IMR-90 (cell line): ENCODE data around the gene DENND6B. TPM values are rescaled to one million over a fixed set of nuclear protein-coding genes. Genes with fewer than 3 reads are reported as not detected.

Experiments used
- ATAC-seq: fragments of 200-7000 bp; cut with Tn5 transposase; 2 replicates; pipeline ENCODE4 v1.9.1; 2020; ENCODE audit warnings: low read depth, mild to moderate bottlenecking, moderate library complexity
- BruUV-seq: library from RNA; stranded (reverse); fragments of 400-500 nt; replicated peaks from 2 replicates; lab custom pipeline; 2021; lab: Mats Ljungman, UMichigan
- CTCF ChIA-PET: fragments of 300-600 bp; formaldehyde crosslinking; extraction: SDS; loops from one replicate; lab custom pipeline; 2021; ENCODE audit warnings: antibody characterized with exemption; lab: Yijun Ruan, JAX
- POLR2A ChIA-PET: fragments of 300-600 bp; sonication (Branson Sonifier 250); formaldehyde crosslinking; loops from one replicate; lab custom pipeline; 2022; ENCODE audit warnings: antibody characterized with exemption; ENCODE audit not compliant: unreplicated experiment; lab: Charles Lee
- DNase-seq: peaks from one replicate; pipeline ENCODE4 v3.0.0; 2013
- H2AFZ ChIP-seq: replicated peaks from 2 replicates; pipeline ENCODE3; 2013; ENCODE audit warnings: low read length, mild to moderate bottlenecking; ENCODE audit not compliant: poor library complexity
- H2AK5ac ChIP-seq: 2 replicates; pipeline ENCODE4 v1.6.1; 2013; ENCODE audit warnings: low read depth, low read length, inconsistent platforms
- H2AK9ac ChIP-seq: replicated peaks from 2 replicates; pipeline ENCODE3; 2013; ENCODE audit warnings: mild to moderate bottlenecking, low read depth, low read length, moderate library complexity; ENCODE audit not compliant: poor library complexity
- H2BK120ac ChIP-seq: 2 replicates; pipeline ENCODE4 v1.6.1; 2013; ENCODE audit warnings: low read depth, low read length, inconsistent platforms
- H2BK15ac ChIP-seq: 3 replicates; pipeline ENCODE4 v1.6.1; 2013; ENCODE audit warnings: low read depth, low read length, inconsistent platforms
- H2BK20ac ChIP-seq: 2 replicates; pipeline ENCODE4 v1.6.1; 2013; ENCODE audit warnings: low read depth, mild to moderate bottlenecking, inconsistent platforms, low read length, moderate library complexity
- H2BK5ac ChIP-seq: 2 replicates; pipeline ENCODE4 v1.6.1; 2013; ENCODE audit warnings: mild to moderate bottlenecking, low read depth, low read length, inconsistent platforms; ENCODE audit not compliant: poor library complexity, severe bottlenecking
- H3K14ac ChIP-seq: replicated peaks from 2 replicates; pipeline ENCODE4 v1.6.1; 2013; ENCODE audit warnings: low read depth, low read length, inconsistent platforms
- H3K18ac ChIP-seq: 2 replicates; pipeline ENCODE4 v1.6.1; 2013; ENCODE audit warnings: low read depth, low read length, control low read depth
- H3K23ac ChIP-seq: 2 replicates; pipeline ENCODE4 v1.6.1; 2013; ENCODE audit warnings: low read depth, low read length, inconsistent platforms
- H3K27ac ChIP-seq: 2 replicates; pipeline ENCODE4 v1.5.1; 2013; ENCODE audit warnings: mild to moderate bottlenecking, control low read depth, low read length; ENCODE audit not compliant: insufficient read depth
- H3K27me3 ChIP-seq: 2 replicates; pipeline ENCODE4 v1.6.1; 2013; ENCODE audit warnings: low read length; ENCODE audit not compliant: control insufficient read depth, insufficient read depth
- H3K36me3 ChIP-seq: 2 replicates; pipeline ENCODE4 v1.6.1; 2013; ENCODE audit warnings: low read length, mixed read lengths; ENCODE audit not compliant: control insufficient read depth, insufficient read depth
- H3K4ac ChIP-seq: 2 replicates; pipeline ENCODE4 v1.6.1; 2013; ENCODE audit warnings: low read depth, low read length, inconsistent platforms
- H3K4me1 ChIP-seq: 2 replicates; pipeline ENCODE4 v1.6.1; 2013; ENCODE audit warnings: low read length, mixed read lengths; ENCODE audit not compliant: control insufficient read depth, insufficient read depth
- H3K4me2 ChIP-seq: 2 replicates; pipeline ENCODE4 v1.6.1; 2013; ENCODE audit warnings: low read depth, mild to moderate bottlenecking, control low read depth, low read length, moderate library complexity
- H3K4me3 ChIP-seq: 2 replicates; pipeline ENCODE4 v1.5.1; 2013; ENCODE audit warnings: low read depth, mild to moderate bottlenecking, control low read depth, low read length, moderate library complexity; ENCODE audit not compliant: insufficient read depth
- H3K56ac ChIP-seq: 2 replicates; pipeline ENCODE4 v1.6.1; 2013; ENCODE audit warnings: low read length, inconsistent platforms; ENCODE audit not compliant: insufficient read depth; ENCODE audit errors: extremely low read depth
- H3K79me1 ChIP-seq, 2 experiments: 2 replicates each; pipeline ENCODE4 v1.6.1; 2013; ENCODE audit warnings: low read length in 2 of 2, inconsistent platforms in 1 of 2, low read depth in 1 of 2
- H3K9ac ChIP-seq: 2 replicates; pipeline ENCODE4 v1.6.1; 2013; ENCODE audit warnings: low read depth, low read length, control low read depth
- H3K9me1 ChIP-seq: 2 replicates; pipeline ENCODE4 v1.6.1; 2013; ENCODE audit warnings: low read length, inconsistent platforms; ENCODE audit not compliant: insufficient read depth
- H3K9me3 ChIP-seq: 2 replicates; pipeline ENCODE4 v1.6.1; 2013; ENCODE audit warnings: low read length; ENCODE audit not compliant: control insufficient read depth, insufficient read depth
- H4K20me1 ChIP-seq: 2 replicates; pipeline ENCODE4 v1.6.1; 2013; ENCODE audit warnings: low read length, inconsistent platforms; ENCODE audit not compliant: insufficient read depth
- H4K5ac ChIP-seq: 2 replicates; pipeline ENCODE4 v1.6.1; 2013; ENCODE audit warnings: mild to moderate bottlenecking, low read depth, low read length, control low read depth
- H4K8ac ChIP-seq, 2 experiments: 2 replicates each; pipeline ENCODE4 v1.6.1; 2013; ENCODE audit warnings: low read depth in 2 of 2, low read length in 2 of 2, control low read depth in 1 of 2, inconsistent platforms in 1 of 2
- H4K91ac ChIP-seq: 2 replicates; pipeline ENCODE4 v1.6.1; 2013; ENCODE audit warnings: low read depth, low read length, inconsistent platforms; ENCODE audit not compliant: insufficient read depth
- BHLHE40 ChIP-seq: fragments of 150-350 bp; IDR thresholded peaks from 2 replicates; pipeline ENCODE4 v1.6.1; 2016; ENCODE audit warnings: mild to moderate bottlenecking, low read depth, low read length
- FOS ChIP-seq: fragments of 150-350 bp; IDR thresholded peaks from 2 replicates; pipeline ENCODE4 v1.6.1; 2016; ENCODE audit warnings: low read depth, low read length
- POLR2A ChIP-seq: IDR thresholded peaks from 2 replicates; pipeline ENCODE4 v1.6.1; 2012; ENCODE audit warnings: mild to moderate bottlenecking, low read depth, low read length
- SMC3 ChIP-seq: fragments of 150-350 bp; IDR thresholded peaks from 2 replicates; pipeline ENCODE4 v1.6.1; 2016; ENCODE audit warnings: low read depth, mild to moderate bottlenecking, antibody characterized with exemption, low read length, moderate library complexity
- WGBS, 2 experiments: methylation state at CpG; one replicate each; pipeline versions ENCODE4 v1.1.5 to v1.1.7; 2013; ENCODE audit warnings: missing lambda C conversion rate in 2 of 2; ENCODE audit not compliant: insufficient read length in 1 of 2; ENCODE audit errors: extremely low coverage in 2 of 2; 5-methylcytosine and 5-hydroxymethylcytosine counted together
- dilution Hi-C: fragments of 300-500 bp; cut with HindIII; formaldehyde crosslinking; loops from one replicate; pipeline ENCODE4 v1.14.3; 2018; ENCODE audit warnings: low sequenced_read_pairs; ENCODE audit not compliant: unreplicated experiment
- in situ Hi-C: fragments of 300-500 bp; cut with MboI; formaldehyde crosslinking; loops from 3 replicates; pipeline ENCODE4 v1.14.3; 2019; ENCODE audit warnings: low sequenced_read_pairs, inconsistent platforms, mixed read lengths
- intact Hi-C: fragments of 100-400 bp; cut with micrococcal nuclease; formaldehyde crosslinking; loops from 2 replicates; pipeline ENCODE4 v1.10.0; 2022
- polyA plus RNA-seq, 3 experiments: library from polyadenylated mRNA; depleted of rRNA; stranded (reverse); fragments of >200 nt; gene quantifications; 2 replicates each; pipeline ENCODE4 v1.2.3, GENCODE V29; 2012; ENCODE audit warnings: low replicate concordance in 1 of 3
- total RNA-seq: library from RNA; depleted of rRNA; stranded (reverse); fragments of >200 nt; gene quantifications from 2 replicates; pipeline ENCODE4 v1.2.3, GENCODE V29; 2012

DENND6B gene
- total and polyA plus RNA-seq, 2 of the 4 experiments (the other 2 are of a cell fraction): 0.36 to 4.9 TPM

GRCh38 chr22:50326225-50326955 is 422 bp downstream of the DENND6B start:
- H2BK20ac ChIP-seq: no peak overlapping the region
- in situ Hi-C loops: loop anchor here (5.0 to 10.0 kb wide), 2 partner anchors 52 to 74 kb away; partner anchors contain the start of genes HDAC10 and MAPK11
- peak overlapping the region; percentile 53 for H3K4ac ChIP-seq
- H2BK5ac ChIP-seq: peak overlapping the region; percentile 56
- H2BK120ac ChIP-seq: peak overlapping the region; percentile 30; the same call in 1 of the 2 replicates
- peak overlapping the region; percentile 47 for H3K27ac ChIP-seq
- intact Hi-C loops: loop anchor here (2.0 to 5.0 kb wide), 4 partner anchors 20 to 74 kb away; partner anchors contain the start of genes MAPK11 and PLXNB2
- ChIA-PET POLR2A (no interaction called here), CTCF (interaction anchor here (0.9 to 1.0 kb wide), 2 partner anchors 16 to 32 kb away, joined by 3 to 4 read pairs; no protein-coding TSS in a partner anchor)
- H2BK15ac ChIP-seq: no peak overlapping the region
- H3K27me3 ChIP-seq: no peaks in the 10 kb centered on the region
- dilution Hi-C loops: no loop called here
- H4K5ac ChIP-seq: peak overlapping the region; percentile 49; the same call in 1 of the 2 replicates
- peak overlapping the region; percentile 11; the same call in 1 of the 2 replicates for H2AK5ac ChIP-seq
- ATAC-seq (peak; percentile 40), DNase-seq (no peak)
- peaks cover 14% of the 10 kb centered on the region for H3K9me1 ChIP-seq
- H3K56ac ChIP-seq: no peak overlapping the region
- peak overlapping the region; percentile 33 for H3K14ac ChIP-seq
- WGBS, 2 experiments: 10% methylated on average over 29 of the region's 56 CpGs; no CpG with 5 or more reads in 1 of the 2 experiments
- no TSS peak for BruUV-seq
- H3K9ac ChIP-seq: peak overlapping the region; percentile 79
- no peaks in the 10 kb centered on the region for H3K36me3 ChIP-seq
- peaks cover 8% of the 10 kb centered on the region for H3K4me1 ChIP-seq
- peak overlapping the region; percentile 76 for H3K23ac ChIP-seq
- H4K20me1 ChIP-seq: no peaks in the 10 kb centered on the region
- no peak overlapping the region for H3K18ac ChIP-seq
- peaks cover 11 to 26% of the 10 kb centered on the region in 2 experiments for H3K79me1 ChIP-seq
- H2AFZ ChIP-seq: peak overlapping the region; percentile 96
- H3K4me3 ChIP-seq: peak overlapping the region; percentile 86
- H3K4me2 ChIP-seq: peak overlapping the region; percentile 89
- H4K91ac ChIP-seq: peak overlapping the region; percentile 20; the same call in 1 of the 2 replicates
- H2AK9ac ChIP-seq: peak overlapping the region; percentile 92
- H4K8ac ChIP-seq: peak overlapping the region in 1 of 2 experiments; percentile 54; a peak in 1 of 4 replicates
- H3K9me3 ChIP-seq: no peaks in the 10 kb centered on the region
- TF ChIP-seq POLR2A: no peak
- no peak for TF ChIP-seq SMC3
- no peak for TF ChIP-seq BHLHE40
- TF ChIP-seq FOS: no peak
